GM19193 (cell line): ENCODE results near the gene H2BK1.

Experiments
- POLR2A ChIP-seq: IDR thresholded peaks from 4 replicates; pipeline ENCODE4 v1.6.1; 2011; ENCODE audit not compliant: insufficient read depth, insufficient read length; ENCODE audit errors: extremely low read depth

Gene H2BK1

DNA sequence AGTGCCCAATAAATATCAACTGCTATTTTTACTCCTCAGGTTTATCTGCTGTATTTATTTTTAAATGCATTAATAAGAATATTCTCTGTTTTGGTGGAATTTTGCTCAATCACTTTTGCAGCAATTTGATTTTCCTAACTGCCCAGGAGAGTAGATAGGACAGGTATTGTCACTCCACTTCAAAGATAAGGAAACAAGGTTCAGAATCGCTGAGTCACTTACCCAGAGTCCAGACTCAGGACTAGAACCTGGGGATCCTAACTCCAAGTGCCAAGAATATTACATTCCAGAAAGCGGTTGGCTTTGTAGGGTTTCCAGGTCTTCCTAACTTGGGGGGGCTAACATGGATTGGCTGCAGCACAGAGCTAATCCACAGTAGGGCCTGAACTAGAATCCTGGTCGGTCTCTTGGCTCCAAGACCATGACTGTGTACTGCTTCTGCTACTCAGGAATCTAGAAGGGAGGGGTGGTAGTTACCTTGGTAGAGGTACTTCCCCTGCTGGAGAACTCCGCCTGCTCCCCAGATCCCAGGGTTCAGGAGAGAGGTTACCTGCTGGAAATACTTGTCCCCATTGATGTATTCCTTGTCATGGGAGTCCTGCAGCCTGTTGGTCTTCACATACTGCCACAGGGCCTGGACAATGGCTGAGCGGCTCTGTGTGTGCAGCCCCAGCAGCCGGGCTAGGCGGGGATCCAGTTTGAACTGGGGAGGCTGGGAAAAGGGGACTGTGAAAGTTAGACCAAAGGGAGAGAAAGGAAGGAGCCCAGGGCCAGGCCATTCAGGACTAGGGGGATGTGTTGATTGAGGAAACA is 30.9 kb upstream of the H2BK1 start:
- TF ChIP-seq POLR2A, result no peak

DNA sequence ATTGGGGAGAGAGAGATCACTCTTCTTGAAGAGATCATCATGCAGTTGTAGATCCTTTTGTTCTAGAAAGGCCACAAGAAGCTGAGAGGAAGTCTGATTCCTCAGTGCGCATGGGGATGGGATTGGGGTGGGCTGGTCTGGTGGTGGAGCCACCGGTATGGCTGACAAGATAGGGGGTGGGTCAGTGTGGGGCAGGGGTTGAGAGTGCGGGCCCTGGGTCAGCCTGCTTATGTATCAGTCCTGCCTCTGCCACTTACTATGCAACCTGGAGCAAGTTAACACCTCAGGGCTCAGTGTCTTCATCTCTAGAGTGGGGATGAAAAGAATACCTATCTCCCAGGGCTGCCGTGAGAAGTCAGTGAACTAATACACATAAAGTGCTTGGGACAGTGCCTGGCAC is 30.2 kb upstream of the H2BK1 start:
- TF ChIP-seq POLR2A, result no peak

DNA sequence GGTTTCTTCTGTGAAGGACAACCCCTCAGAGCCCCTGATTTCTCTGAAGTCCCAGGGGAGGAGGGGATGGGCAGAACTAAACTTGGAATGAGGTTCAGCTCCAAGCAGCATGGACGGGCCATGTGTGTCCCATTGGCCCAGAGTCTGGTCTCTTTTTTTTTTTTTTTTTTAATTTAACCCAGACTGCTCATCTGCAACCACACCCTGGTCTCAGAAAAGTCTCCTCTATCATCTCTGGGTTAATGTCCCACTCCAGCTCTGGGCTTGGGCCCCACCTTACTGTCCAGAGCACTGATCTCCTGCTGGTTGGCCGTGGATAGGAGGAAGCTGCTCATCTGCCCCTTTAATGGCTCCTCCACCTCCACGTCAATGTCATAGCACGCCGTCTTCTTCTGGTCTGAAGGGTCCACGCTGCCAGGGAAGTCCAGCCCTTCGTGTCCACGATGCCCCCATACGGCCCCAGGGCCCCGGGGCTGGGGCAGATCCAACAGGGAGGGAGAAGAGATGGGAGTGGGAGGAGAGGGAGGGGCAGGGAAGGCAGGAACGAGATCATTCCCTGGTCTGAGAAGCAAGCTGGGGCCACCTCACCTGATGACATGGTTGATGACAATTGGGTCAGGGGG is 29.7 kb upstream of the H2BK1 start:
- peak; percentile 20 for TF ChIP-seq POLR2A

DNA sequence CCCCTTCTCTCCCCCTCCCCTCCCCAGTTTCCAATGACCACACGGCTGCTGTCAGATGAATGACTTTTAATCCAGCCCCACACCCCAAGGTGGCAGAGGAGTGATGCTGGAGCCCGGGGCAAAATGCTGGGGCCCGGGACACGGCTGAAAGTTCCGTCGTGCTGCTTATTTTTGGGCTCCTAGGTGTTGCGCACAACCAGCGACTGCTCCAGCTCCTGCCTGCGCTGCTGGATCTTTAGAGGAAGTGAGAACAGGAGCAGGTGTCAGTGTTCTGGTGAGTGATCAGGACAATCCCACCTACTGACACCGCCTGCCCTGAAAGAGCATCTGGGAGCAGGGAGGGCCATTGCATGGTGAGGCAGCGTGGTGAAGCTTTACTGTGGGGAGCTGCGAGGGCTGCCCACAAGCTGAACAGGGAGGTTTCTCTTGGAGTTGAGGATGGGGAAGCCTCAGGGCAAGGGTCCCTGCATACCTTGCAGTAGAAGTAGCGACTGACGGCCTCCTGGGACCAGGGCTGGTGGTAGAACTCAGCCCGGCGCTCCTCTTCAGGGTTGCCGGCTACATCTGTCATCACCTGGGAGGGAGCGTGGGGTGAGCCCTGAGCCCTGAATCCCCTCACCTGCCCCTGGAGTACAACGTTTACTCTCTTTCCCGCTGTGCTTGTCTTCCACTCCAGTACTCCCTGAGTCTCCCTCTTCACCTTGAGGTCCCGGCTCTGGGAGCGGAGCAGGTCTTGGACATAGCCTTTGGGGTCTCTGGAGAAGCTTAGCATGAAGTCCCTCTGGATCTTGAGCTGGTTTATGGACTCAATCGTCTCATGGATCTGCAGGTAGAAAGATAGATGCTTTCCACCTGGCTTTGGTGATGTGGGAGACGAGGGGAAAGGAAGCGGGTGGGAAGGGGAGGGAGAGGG is 28.9 kb upstream of the H2BK1 start:
- peak; percentile 30 for TF ChIP-seq POLR2A

GRCh38 chr7:151238190-151238810 is 28.0 kb upstream of the H2BK1 start:
- TF ChIP-seq POLR2A, result no peak

GRCh38 chr7:151237244-151238189 is 27.2 kb upstream of the H2BK1 start:
- TF ChIP-seq POLR2A, result no peak

- no peak for TF ChIP-seq POLR2A
These were observed 26.1 kb upstream of the H2BK1 start for GRCh38 chr7:151236406-151236805.

DNA sequence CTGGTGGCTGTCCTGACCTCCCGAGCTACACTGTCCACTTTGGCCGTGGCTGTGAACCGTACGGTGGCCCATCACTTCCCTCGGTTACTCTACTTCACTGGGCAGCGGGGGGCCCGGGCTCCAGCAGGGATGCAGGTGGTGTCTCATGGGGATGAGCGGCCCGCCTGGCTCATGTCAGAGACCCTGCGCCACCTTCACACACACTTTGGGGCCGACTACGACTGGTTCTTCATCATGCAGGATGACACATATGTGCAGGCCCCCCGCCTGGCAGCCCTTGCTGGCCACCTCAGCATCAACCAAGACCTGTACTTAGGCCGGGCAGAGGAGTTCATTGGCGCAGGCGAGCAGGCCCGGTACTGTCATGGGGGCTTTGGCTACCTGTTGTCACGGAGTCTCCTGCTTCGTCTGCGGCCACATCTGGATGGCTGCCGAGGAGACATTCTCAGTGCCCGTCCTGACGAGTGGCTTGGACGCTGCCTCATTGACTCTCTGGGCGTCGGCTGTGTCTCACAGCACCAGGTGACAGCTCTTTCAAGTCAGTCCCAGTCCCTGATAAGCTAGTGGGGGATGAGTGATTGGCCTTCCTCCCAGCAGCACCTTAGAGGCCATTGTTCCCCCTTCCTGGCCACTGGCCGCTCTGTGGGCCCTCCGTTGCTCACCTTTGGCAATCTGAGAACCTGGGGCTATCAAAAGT is 25.0 kb upstream of the H2BK1 start:
- TF ChIP-seq POLR2A, result no peak

- no peak for TF ChIP-seq POLR2A
These were observed 23.5 kb upstream of the H2BK1 start for GRCh38 chr7:151233804-151234203.

- TF ChIP-seq POLR2A, result peak; percentile 49
These were observed 22.8 kb upstream of the H2BK1 start for GRCh38 chr7:151232917-151233701.

GRCh38 chr7:151232091-151232916 is 22.0 kb upstream of the H2BK1 start, which contains the start of gene CHPF2:
Gene CHPF2 (plus strand): TSS chr7:151232483. CDS start chr7:151234012, 1,529 bp downstream.
- peak; percentile 89 for TF ChIP-seq POLR2A
